NCI-H2029 treated with DMSO at 0.1 percent for 48 hours (cell line): Measurements from ENCODE around the gene PKMYT1.

Source experiments
- DNase-seq: peaks from one replicate; lab custom pipeline; 2025; lab: John Stamatoyannopoulos, UW

The PKMYT1 gene

GRCh38 chr16:2996298-2996697 is 16.1 kb upstream of the PKMYT1 start:
- no peak for DNase-seq

DNA sequence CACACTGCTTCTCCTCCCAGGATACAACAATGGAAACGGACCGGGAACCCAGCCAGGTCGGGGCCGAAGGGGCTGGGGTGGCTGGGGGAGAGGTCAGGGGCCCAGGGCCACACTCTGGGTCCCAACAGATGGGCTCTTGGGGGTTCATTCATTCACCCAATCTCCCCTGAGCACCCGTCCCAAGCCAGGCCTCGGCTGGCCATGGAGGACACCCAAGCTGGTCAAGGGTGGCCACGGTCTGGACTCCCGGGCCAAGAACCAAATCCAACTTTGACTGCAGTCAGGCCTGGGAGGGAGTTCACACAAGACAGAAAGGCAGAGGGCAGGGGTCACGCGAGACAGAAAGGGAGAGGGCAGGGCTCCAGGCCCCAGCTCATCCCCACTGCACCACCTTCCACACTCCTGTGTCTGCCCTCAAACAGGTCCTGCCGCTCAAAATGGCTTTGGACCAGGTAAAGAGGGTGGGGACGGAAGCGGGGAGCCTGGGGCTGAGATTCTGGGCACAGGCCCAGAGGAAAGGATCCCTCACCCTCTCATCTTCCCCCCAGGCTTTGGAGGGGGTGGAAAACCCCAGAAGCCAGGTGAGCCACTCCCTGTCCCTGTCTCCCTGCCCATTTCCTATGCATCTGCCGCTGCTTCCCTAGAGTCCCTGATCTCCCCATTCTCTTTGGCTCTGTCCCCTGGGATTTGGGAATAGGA is 12.3 kb upstream of the PKMYT1 start:
- DNase-seq = no peak

GRCh38 chr16:2991566-2992261 is 11.5 kb upstream of the PKMYT1 start:
- DNase-seq = no peak

DNA sequence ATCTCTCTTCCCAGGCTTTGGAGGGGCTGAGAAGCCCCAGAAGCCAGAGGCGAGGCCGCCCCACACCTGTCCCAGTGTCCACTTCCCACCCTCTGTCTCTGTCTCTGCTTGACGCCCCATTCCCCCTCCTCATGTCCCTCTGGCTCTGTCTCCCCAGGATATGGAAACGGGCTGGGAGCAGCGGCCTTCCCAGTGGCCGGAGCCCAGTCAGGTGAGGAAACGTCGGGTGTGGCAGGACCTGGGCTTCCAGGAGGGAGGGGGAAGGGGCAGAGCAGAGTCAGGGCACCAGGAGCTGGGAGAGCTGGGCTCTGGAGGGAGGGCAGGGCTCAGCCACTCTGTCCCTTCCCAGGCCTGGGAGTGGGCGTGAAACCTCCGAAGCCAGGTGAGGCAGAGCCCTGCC is 10.6 kb upstream of the PKMYT1 start:
- DNase-seq = no peak

DNA sequence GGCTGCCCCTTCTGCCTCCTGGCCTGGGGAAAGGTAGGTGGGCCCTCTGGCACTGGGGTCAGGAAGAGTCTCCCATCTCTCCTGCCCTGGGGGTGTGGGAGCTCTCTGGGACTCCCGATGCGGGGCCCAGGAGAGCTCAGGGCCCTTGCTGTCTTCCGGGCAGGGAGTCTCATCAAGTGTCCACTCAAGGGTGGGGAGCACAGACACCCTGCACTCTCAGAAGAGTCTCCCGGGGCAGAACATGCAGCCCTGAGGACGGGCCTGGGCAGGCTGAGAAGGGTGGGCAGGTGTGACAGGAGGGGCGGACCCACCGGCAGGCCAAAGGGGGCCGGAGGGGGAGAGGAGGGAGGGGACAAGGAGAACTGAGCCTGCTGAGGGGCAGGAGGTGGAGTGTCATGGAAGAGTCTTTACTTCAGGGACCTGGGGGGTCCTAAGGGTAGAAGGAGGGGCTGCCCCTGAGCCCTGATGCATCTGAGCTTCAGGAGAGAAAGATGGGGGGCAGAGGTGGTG is 8.4 kb upstream of the PKMYT1 start:
- DNase-seq = no peak

DNA sequence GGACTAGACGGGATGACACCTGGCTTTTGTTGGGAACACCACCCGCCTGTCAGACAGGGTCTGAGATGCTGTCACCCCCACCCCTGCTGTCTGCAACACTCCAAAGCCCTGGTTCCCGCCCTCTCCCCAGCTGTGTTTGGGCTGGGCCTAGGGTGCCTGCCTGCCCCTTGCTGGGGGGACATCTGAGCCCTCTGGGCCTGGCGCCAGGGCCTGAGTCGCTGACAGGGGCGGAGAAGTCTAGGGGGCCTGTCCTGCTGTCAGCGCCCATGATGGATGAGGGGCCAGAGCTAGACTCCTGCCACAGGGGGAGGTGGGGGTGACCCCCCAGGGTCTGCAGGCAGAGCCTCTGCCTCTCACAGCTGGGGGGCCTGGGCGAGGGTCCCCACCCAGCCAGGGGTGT is 7.6 kb upstream of the PKMYT1 start:
- no peak for DNase-seq

GRCh38 chr16:2987286-2987685 is 7.0 kb upstream of the PKMYT1 start:
- DNase-seq = no peak

DNA sequence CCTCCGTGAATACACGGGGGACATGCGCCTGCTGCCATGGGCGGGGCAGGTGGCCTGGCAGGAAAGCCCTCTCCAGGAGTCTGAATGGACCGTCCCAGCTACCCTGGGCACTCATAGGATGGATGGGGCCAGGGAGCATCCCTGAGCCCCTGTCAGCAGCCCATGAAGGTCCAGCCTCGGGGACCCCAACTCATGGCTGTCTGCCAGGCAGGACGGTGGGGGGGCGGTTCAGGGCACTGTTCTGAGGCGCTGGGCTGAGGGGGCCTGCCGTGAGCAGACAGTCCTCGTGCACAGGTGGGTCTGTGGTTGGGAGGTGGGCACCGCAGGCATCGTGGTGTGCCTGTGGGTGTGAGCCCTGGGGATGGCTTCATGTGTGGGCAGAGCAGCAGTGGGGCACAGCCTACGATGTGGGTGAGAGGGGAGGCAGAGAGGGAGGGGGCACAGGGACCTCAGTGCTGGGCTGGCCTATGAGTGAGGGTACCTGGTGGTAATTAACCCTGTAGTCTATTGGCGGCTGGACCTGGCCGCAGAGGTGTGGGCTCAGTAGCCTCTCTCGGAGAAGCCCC is 6.5 kb upstream of the PKMYT1 start:
- no peak for DNase-seq

GRCh38 chr16:2985893-2986355 is 5.7 kb upstream of the PKMYT1 start:
- no peak for DNase-seq

GRCh38 chr16:2985462-2985861 is 5.2 kb upstream of the PKMYT1 start:
- no peak for DNase-seq

- no peak for DNase-seq
Observed at GRCh38 chr16:2983706-2984136, 3.5 kb upstream of the PKMYT1 start.

DNA sequence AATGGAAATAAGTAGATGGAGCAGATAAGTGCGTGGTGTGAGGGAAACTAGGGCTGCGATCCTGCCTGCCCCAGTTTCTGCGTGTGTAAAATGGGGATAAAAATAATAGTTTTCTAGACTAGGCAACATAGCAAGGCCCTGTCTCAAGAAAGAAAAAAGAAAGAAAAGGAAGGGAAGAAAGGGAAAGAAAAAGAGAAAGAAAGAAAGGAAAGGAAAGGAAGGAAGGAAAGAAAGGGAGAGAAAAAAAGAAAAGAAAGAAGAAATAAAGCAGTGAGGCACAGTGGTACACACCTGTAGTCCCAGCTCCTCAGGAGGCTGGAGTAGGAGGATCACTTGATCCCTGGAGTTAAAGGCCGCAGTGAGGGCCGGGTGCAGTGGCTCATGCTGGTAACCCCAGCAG is 2.2 kb upstream of the PKMYT1 start:
- no peak for DNase-seq

- no peak for DNase-seq
Observed at GRCh38 chr16:2981899-2982250, 1.6 kb upstream of the PKMYT1 start.

DNA sequence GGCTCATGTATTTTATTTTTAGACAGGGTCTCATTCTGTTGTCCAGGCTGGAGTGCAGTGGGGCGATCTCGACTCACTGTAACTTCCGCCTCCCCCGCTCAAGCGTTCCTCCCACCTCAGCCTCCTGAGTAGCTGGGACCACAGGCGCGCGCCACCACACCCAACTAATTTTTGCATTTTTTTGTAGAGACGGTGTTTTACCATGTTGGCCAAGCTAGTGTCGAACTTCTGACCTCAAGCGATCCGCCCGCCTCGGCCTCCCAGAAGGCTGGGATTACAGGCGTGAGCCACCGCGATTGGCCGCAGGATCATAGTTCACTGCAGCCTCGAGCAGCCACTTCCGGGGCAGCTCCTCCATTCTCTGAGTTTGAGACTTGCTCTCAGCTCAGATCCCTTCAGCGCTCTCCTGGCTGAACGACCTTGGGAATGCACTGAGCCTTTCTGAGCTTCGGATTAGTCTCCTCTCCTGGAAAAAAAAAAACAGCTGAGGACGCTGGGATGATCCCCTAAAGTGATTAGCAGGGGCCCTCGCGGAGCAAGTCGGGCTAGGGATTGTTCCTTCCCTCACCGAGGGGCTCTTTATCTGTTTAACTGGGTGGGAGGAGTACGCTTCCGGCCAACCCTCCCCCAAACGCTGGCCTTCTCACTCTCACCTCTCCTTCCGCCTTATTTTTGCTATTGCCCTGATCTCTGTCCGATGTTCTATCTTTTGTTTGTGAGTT is 1.1 kb upstream of the PKMYT1 start:
- DNase-seq = no peak

DNA sequence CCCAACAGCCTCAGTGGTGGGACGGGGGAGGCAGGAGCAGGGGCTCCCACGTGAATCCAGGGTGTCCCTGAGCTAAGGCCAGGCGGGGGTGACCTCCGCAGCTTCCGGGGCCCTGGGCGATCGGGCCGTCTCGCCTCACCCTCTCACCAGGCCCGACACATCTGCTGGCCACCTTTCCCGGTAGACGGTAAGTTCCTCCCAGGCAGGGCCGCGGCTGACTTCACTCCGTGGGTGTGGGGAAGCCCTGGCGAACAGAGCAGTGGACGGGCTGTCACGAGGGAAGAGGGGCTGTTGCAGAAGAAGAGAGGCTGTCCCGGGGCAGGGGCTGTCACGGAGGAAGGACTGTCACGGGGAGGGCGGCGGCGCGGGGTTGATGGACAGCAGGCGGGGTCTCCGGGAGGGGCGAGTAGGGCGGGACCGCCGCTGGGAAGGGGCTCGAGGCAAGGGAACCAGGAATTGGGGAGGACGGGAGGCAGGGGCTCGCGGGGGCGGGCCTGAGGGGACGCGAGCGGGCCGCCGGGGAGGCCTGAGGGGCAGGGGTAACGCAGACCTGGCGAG is 498 bp downstream of the PKMYT1 start:
- no peak for DNase-seq

- DNase-seq = peak; percentile 55
Observed at GRCh38 chr16:2977440-2977839, 2.8 kb downstream of the PKMYT1 start.

DNA sequence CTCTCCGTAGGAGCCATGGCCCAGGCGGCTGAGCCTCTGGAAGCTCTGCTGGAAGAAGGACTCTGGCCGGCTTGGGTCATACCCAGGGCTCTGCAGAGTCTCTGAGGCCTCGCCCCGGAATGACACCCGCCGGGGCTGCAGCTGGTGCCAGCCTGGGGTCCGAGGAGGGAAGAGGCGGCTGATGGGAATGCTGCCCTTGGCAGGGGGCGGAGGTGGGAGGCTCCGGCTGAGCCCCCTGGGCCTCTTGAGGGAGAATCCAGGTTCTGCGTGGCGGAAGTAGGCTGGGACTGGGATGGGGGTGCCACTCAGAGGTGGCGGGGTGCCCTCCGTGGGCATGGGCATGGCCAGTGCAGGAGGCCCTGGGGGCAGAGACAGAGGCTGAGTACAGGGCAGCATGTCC is 3.6 kb downstream of the PKMYT1 start:
- DNase-seq = no peak

GRCh38 chr16:2976201-2976600 is 4.0 kb downstream of the PKMYT1 start:
- no peak for DNase-seq

DNA sequence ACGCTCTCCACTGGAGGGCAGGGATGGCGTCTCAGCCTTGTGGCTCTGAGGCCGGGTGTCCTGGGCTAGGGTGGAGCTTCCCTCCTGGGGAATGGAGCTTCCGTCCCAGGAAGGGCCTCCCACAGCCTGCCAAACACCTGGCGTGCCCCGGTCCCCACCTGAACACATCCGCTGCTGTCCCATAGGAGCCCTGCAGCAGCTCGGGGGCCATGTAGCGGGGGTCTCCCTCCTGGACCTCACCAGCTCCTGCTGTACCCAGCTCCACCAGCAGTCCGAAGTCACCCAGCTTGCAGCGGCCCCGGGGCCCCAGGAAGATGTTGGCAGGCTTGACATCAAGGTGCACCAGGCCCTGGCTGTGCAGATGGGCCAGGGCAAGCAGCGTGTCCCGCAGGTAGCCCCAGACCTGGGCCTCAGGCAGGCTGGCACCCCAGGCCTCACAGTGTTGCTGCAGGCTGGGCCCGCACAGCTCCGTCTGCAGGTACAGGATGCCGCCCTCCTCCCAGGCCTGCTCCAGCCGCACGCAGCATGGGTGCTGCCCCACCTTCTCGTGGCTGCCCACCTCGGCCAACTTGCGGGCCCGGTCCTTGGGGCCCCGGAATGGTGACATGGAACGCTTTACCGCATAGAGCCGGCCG is 5.0 kb downstream of the PKMYT1 start:
- DNase-seq = no peak

GRCh38 chr16:2974319-2975056 is 5.8 kb downstream of the PKMYT1 start:
- no peak for DNase-seq
